NOMO-1 treated with dmso at 0.1 percent for 144 hours (cell line): ENCODE data around the gene LYRM1.
A peak's percentile ranks its signal among the peaks of the same experiment; 100 is the strongest.
"Not testable (repeated sequence)": the region's sequence is repeated elsewhere in the genome, so short reads cannot be mapped to it uniquely, and the experiment has no call there.

Source experiments
- DNase-seq: peaks from one replicate; lab custom pipeline; 2025; ENCODE audit not compliant: unreplicated experiment; lab: John Stamatoyannopoulos, UW

LYRM1 gene

GRCh38 chr16:20900299-20901067 lies at the start of gene LYRM1, which contains the start of gene DCUN1D3:
Gene LYRM1 (plus strand): TSS chr16:20900771. CDS start chr16:20915556, 14,785 bp downstream.
Gene DCUN1D3 (minus strand): TSS chr16:20900358. CDS start chr16:20862538, 37,820 bp downstream.
- DNase-seq = peak; percentile 86

DNA sequence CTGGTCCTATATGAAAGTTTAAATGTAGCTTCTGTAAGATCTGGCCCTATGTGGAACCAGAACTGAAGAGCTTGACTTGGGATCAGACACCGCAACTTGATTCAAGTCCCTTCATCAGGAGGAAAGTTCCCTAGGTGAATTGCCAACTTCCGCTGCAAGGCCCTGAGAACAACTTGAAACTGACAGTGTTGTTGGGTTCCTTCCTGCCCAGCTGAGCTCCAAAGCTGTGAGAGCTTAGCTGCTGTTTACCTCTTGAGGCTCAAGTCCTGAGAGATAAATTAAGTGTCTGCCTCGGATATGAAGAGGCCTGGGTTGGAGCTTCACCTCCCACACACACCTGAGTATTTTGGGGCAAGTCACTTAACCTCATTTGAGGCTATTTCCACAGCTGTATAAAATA lies 49.6 kb upstream of the LYRM1 start:
- DNase-seq = no peak

GRCh38 chr16:20851601-20852000 lies 49.0 kb upstream of the LYRM1 start:
- no peak for DNase-seq

DNA sequence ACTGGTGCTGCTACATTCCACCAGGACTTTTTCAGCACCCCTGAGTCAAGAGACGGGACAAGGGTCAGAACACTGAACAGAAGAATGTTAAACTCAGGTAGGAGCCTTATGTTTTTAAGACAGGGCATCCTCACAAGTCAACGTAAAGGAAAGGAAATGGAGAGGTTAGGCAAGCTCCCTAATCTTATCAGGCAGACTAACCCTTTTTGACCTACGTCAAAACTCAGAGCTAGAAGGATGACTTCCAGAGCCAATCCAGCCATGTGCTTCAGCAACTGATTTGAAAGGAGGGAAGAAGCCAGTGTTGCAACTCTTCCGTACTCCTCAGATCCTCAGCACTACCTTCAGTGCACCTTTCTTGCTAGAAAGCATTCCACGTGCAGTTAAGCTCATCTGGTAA lies 47.4 kb upstream of the LYRM1 start:
- no peak for DNase-seq

DNA sequence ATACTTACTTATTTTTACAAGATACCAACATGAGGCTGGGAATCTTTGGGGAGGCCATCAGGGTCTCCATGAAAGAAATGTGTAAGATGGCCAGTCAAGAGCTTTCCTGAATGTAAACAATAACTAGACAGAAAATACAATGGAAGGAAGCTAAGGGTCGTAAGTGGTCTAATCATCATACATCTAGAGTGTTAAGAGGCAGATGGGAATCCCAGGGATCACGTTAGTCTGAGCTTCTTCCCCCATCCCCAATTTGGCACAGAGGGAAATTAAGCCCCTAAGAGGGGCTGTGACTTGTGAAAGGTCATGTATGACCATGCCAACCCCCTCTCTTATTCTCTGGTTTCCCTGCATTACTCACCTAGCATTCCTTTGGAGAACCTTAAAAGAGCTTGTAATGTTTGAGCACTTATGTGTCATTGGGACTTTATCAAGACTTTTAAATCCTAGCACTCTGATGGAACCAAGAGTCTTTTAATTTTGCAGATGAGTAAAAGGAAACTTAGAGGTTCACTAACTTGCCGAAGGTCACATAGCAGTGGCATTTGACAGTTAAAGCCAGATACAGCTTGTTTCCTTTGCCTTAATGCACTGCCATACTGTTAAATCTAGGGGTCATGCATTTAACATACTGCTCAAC lies 46.5 kb upstream of the LYRM1 start:
- no peak for DNase-seq

DNA sequence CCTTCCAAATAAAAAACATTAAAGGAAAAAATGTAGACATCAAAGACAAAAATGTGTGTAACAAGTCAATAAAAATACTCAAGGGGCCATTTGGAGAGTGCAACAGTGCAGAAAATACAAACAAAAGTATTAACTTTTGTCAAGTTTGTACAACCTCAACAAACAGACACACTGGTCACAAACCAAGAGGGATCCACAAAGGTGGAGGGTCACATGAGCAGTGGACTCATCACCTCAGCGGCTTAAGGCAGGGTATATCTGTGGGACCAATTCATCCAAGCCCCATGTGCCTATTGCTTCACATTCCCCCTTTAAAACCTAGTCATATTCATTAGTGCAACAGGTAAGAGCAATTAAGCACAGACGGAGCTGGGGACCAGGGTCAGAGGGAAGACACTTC lies 45.6 kb upstream of the LYRM1 start:
- no peak for DNase-seq

DNA sequence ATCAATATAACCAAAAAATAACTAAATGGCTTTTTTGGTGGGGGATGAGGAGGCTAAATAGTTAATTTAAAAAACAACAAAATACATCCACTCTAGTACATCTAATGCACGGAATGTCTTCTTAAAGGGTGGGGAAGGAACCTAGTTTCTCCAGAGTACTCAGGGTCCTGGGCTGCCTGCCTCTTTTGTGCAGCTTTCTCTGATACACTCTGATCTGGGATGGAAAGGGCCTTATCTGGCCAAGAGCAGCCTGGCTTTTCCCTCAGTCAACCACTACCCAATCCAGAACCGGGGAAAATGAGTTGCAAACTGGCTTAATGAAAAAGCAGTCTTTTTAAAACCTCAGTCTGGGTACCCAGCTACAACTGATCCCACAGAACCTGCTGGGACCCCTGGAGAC lies 43.3 kb upstream of the LYRM1 start:
- DNase-seq = no peak

DNA sequence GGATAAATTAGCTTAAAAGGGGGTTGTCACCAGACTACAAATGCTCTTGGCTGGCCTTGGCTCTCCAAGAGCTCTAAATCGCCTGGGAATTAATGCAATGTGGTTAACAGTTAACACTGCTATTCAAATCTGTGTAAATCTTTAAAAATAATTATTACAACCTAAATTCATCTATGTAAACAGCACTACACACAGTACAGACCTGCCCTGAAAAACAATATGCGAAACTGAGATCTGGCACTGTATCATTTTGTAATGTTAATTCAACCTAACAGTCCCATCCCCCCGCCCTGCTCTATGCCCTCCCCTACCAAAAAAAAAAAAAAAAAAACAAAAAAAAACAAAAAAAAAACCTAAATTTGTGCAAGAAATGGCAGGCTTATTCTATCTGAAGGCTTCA lies 41.3 kb upstream of the LYRM1 start:
- no peak for DNase-seq

GRCh38 chr16:20859699-20860098 lies 40.9 kb upstream of the LYRM1 start:
- no peak for DNase-seq

- DNase-seq = no peak
These were observed 40.2 kb upstream of the LYRM1 start for GRCh38 chr16:20860361-20860760.

- DNase-seq = not testable (repeated sequence)
These were observed 39.6 kb upstream of the LYRM1 start for GRCh38 chr16:20860995-20861394.

DNA sequence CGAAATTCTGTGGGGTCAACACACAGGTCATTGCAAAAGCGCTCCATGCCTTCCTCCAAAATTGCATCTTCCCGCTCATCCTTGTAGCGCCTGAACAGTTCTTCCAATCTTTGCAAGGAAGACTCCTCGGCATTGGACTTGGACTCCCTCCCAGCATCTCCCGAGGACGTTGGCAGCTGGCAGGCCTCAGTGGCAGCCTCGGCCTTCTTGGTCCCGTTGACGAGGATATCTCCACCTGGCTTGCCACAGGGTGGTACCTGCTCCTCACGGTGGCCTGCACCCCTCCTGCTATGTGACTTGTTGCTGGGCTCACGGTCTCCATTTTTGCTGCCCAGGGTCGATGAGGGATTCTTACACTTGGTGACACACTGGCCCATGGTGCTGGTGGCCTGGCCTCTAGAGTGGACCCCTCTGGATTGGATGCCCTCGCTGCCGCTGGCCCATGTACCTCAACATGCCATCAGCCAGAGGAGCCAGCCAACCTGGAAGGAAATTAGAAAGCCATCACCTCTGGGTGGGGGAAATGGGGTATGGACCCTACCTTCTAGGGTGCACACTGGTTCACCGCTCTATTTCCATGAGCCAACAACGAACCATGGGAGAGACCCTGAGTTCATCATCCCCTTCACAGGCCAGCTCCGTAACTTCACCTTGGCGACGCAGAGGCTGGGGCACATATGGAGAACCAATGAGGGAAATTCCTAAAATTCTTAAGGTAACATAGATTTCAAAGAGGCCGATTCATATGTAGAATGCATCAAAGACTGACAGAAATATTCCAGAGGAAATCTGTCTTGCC lies 38.2 kb upstream of the LYRM1 start:
- DNase-seq = no peak

DNA sequence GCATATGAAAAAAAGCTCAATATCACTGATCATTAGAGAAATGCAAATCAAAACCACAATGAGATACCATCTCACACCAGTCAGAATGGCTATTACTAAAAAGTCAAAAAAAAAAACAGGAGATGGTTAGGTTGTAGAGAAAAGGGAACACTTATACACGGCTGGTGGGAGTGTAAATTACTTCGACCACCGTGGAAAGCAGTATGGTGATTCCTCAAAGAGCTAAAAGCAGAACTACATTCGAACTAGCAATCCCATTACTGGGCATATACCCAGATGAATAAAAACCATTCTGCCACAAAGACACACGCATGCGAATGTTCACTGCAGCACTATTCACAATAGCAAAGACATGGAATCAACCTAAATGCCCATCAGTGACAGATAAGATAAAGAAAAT lies 36.2 kb upstream of the LYRM1 start:
- not testable (repeated sequence) for DNase-seq

GRCh38 chr16:20865420-20866131 lies 35.0 kb upstream of the LYRM1 start:
- no peak for DNase-seq

DNA sequence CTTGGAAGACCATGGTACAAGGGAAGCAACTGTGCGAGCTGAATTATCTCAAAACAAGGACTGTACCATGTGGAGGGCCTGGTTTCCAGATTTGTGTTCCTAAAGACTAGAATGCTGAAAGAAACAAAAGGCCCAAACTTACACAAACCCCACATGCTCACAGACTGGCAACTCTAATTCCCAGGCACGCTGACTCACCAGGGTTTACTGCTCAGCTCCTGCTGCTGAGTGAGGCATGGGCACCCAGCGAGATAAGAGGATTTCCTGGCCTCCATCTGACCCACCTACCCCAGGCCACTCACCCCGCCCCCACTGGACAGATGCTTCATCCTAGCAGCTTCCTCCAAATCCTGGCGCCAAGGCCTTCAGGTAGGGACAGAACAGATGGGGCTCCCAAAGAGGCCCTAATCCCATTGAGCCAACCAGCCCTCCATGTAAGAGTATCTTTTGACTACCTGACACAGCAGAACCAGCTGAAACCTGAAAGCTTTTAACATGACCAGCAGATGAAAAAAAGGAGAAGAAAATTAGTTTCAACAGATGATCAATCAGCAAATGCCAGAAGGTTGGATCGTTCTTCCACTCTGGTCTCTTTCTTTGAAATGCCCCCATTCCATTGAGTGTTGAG lies 34.3 kb upstream of the LYRM1 start:
- no peak for DNase-seq

- DNase-seq = no peak
These were observed 33.8 kb upstream of the LYRM1 start for GRCh38 chr16:20866801-20867200.

DNA sequence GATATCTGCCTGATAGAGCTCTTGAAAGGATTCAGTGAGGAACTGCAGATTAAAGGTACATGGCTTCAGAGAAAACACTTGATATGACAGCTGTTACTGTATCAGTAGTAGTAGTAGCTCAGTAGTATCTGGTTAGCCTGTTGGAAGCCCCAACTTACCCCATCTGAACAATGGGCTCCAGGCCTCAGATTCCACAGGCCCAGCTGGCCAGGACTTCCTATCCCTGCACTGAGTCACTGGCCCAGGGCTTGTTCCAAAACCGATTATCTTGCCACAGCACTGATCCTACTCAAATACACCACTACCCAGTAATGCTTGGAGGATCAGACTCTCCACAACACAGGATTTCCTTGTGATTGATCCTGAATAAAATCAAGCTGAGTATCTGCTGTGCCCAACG lies 33.0 kb upstream of the LYRM1 start:
- DNase-seq = no peak

- no peak for DNase-seq
These were observed 31.7 kb upstream of the LYRM1 start for GRCh38 chr16:20868890-20869289.

DNA sequence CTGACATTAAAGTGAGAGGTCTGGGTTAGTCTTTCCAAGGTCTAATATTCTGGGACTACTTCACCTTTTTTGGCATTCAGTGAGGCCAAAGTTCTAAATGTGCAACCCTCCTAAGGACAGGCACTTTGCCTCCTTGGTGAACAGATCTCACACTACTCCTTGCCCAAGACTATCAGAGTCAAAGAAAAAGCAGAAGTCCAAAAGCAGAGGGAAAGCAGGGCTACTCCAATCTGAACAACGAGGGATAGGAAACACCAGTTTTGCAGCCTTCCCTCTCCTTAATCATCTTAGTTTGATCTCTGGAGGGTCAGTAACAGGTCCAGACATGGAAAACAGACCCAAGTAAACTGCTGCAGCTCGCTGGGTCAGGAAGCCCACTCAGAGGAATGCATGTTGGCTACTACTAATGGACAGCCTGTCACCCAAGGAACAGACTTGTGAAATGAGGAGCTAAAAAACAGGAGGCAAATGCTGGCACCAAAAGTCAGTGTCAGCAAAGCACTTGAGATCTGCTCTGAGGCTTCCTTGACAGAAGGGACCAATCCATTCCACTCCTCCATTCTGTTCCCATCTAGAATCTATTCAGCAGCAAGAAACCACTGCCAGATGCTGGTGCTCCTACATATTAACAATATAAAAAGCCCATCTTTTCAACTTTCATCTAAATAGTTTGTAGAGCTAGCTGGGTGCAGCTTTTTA lies 30.3 kb upstream of the LYRM1 start:
- DNase-seq = peak; percentile 21

- no peak for DNase-seq
These were observed 29.3 kb upstream of the LYRM1 start for GRCh38 chr16:20871258-20871657.
